Neural cell (in vitro differentiated cells): ENCODE data around the gene DIP2C. TPM values are rescaled to one million over a fixed set of nuclear protein-coding genes. Genes with fewer than 3 reads are reported as not detected.

Experiments
- H2AFZ ChIP-seq: fragments of 200-600, 300-800 bp; sonication (generic), shearing (Covaris generic); 2 replicates; pipeline ENCODE4 v1.6.0; 2014; ENCODE audit warnings: low read depth, mild to moderate bottlenecking, antibody characterized with exemption, low read length, moderate library complexity
- H3F3A ChIP-seq: fragments of 200-600 bp; shearing (Covaris generic); 2 replicates; pipeline ENCODE4 v1.6.1; 2016; ENCODE audit warnings: mild to moderate bottlenecking, moderate library complexity, mixed read lengths, antibody characterized with exemption, low read length; ENCODE audit not compliant: insufficient read depth, poor library complexity, severe bottlenecking
- H3K27ac ChIP-seq: fragments of 200-600, 300-800 bp; sonication (generic), shearing (Covaris generic); 2 replicates; pipeline ENCODE4 v1.5.1; 2014; ENCODE audit warnings: mild to moderate bottlenecking, low read length, moderate library complexity
- H3K27me3 ChIP-seq: fragments of 300-800, 200-600 bp; sonication (generic), shearing (Covaris generic); 2 replicates; pipeline ENCODE4 v1.6.0; 2014; ENCODE audit warnings: mild to moderate bottlenecking, low read depth, low read length, moderate library complexity; ENCODE audit not compliant: insufficient read depth
- H3K36me3 ChIP-seq: fragments of 300-800, 200-600 bp; sonication (generic), shearing (Covaris generic); 2 replicates; pipeline ENCODE4 v1.5.1; 2014; ENCODE audit warnings: mild to moderate bottlenecking, antibody characterized with exemption, low read length, moderate library complexity; ENCODE audit not compliant: insufficient read depth
- H3K4me2 ChIP-seq: fragments of 300-800, 200-600 bp; sonication (generic), shearing (Covaris generic); 2 replicates; pipeline ENCODE4 v1.6.0; 2014; ENCODE audit warnings: mild to moderate bottlenecking, low read length
- H3K4me3 ChIP-seq: fragments of 300-800, 200-600 bp; sonication (generic), shearing (Covaris generic); 2 replicates; pipeline ENCODE4 v1.5.1; 2014; ENCODE audit warnings: mild to moderate bottlenecking, low read length, moderate library complexity
- H3K79me2 ChIP-seq: fragments of 200-600 bp; shearing (Covaris generic); replicated peaks from 2 replicates; pipeline ENCODE4 v1.6.0; 2014; ENCODE audit warnings: mild to moderate bottlenecking, low read length, moderate library complexity; ENCODE audit not compliant: insufficient read depth
- H3K9ac ChIP-seq: fragments of 300-800, 200-600 bp; sonication (generic), shearing (Covaris generic); 2 replicates; pipeline ENCODE4 v1.6.1; 2016; ENCODE audit warnings: mild to moderate bottlenecking, low read length, mixed read lengths
- H3K9me2 ChIP-seq: fragments of 200-600 bp; shearing (Covaris generic); 2 replicates; pipeline ENCODE4 v1.6.1; 2016; ENCODE audit warnings: mild to moderate bottlenecking, low read length, mixed read lengths; ENCODE audit not compliant: insufficient read depth
- H3K9me3 ChIP-seq: fragments of 200-600, 300-800 bp; sonication (generic), shearing (Covaris generic); 2 replicates; pipeline ENCODE4 v1.6.1; 2016; ENCODE audit warnings: mild to moderate bottlenecking, mixed run types, low read length, moderate library complexity, mixed read lengths
- H4K20me1 ChIP-seq: fragments of 200-600 bp; shearing (Covaris generic); 2 replicates; pipeline ENCODE4 v1.6.1; 2016; ENCODE audit warnings: mild to moderate bottlenecking, mixed run types; ENCODE audit not compliant: insufficient read depth
- EP300 ChIP-seq: fragments of 450-650 bp; conservative IDR thresholded peaks from 2 replicates; pipeline ENCODE4 v1.6.1; 2014; ENCODE audit warnings: antibody characterized with exemption, mild to moderate bottlenecking, moderate library complexity; ENCODE audit not compliant: poor library complexity, severe bottlenecking
- EZH2 ChIP-seq: fragments of 200-600, 300-800 bp; shearing (Covaris generic), sonication (generic); IDR thresholded peaks from 2 replicates; pipeline ENCODE4 v1.6.1; 2014; ENCODE audit warnings: antibody characterized with exemption, low read length, borderline replicate concordance, mild to moderate bottlenecking; ENCODE audit not compliant: insufficient read depth, poor library complexity, severe bottlenecking
- MXI1 ChIP-seq: fragments of 450-650 bp; conservative IDR thresholded peaks from 2 replicates; pipeline ENCODE4 v1.6.1; 2014; ENCODE audit warnings: antibody characterized with exemption, mild to moderate bottlenecking; ENCODE audit not compliant: poor library complexity, severe bottlenecking
- POLR2AphosphoS5 ChIP-seq: IDR thresholded peaks from 2 replicates; pipeline ENCODE4 v1.6.1; 2012
- RAD21 ChIP-seq: fragments of 450-650 bp; conservative IDR thresholded peaks from 2 replicates; pipeline ENCODE4 v1.6.1; 2014; ENCODE audit warnings: antibody characterized with exemption, mild to moderate bottlenecking, moderate library complexity
- SMC3 ChIP-seq: fragments of 450-650 bp; conservative IDR thresholded peaks from 2 replicates; pipeline ENCODE4 v1.6.1; 2014; ENCODE audit warnings: antibody characterized with exemption, mild to moderate bottlenecking, moderate library complexity; ENCODE audit not compliant: poor library complexity
- TAF1 ChIP-seq: IDR thresholded peaks from 2 replicates; pipeline ENCODE4 v1.6.1; 2012; ENCODE audit warnings: low read depth
- polyA plus RNA-seq: library from polyadenylated mRNA; depleted of rRNA; stranded (reverse); fragments of >200 nt; gene quantifications from 2 replicates; pipeline ENCODE4 v1.2.3, GENCODE V29; 2014
- TF ChIP-seq, protein P1 (sequence below): fragments of 450-650 bp; IDR thresholded peaks from 2 replicates; pipeline ENCODE4 v1.5.1; 2014; ENCODE audit warnings: antibody characterized with exemption, mild to moderate bottlenecking, moderate library complexity; ENCODE audit not compliant: poor library complexity, severe bottlenecking
- TF ChIP-seq, protein P2 (sequence below): IDR thresholded peaks from 2 replicates; pipeline ENCODE4 v1.6.1; 2012; ENCODE audit warnings: borderline replicate concordance

DIP2C gene
- polyA plus RNA-seq, 1 donor from 2014 or later = 24.1 TPM

DNA sequence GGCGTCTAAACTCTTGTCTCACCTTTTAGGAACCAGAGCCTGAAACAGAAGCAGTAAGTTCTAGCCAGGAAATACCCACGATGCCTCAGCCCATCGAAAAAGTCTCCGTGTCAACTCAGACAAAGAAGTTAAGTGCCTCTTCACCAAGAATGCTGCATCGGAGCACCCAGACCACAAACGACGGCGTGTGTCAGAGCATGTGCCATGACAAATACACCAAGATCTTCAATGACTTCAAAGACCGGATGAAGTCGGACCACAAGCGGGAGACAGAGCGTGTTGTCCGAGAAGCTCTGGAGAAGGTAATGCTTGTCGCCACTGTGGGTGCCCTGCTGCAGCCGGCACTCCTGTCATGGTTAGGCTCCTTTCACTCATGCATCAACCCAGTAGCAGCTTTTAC is 441.2 kb downstream of the DIP2C start:
- TF ChIP-seq SMC3 = no peak
- no peak for TF ChIP-seq EZH2
- TF ChIP-seq EP300 = no peak
- no peak for TF ChIP-seq TAF1
- no peak for TF ChIP-seq MXI1
- H4K20me1 ChIP-seq = no peaks in the 10 kb centered on the region
- no peak overlapping the region for H3K4me3 ChIP-seq
- H3K9ac ChIP-seq = no peak overlapping the region
- no peaks in the 10 kb centered on the region for H3K79me2 ChIP-seq
- H3K27ac ChIP-seq = no peak overlapping the region
- H3K4me2 ChIP-seq = no peak overlapping the region
- no peaks in the 10 kb centered on the region for H3K27me3 ChIP-seq
- no peaks in the 10 kb centered on the region for H3K9me2 ChIP-seq
- H3K9me3 ChIP-seq = no peaks in the 10 kb centered on the region
- peaks cover 16% of the 10 kb centered on the region for H3K36me3 ChIP-seq
- H3F3A ChIP-seq = no peaks in the 10 kb centered on the region
- H2AFZ ChIP-seq = no peak overlapping the region

DNA sequence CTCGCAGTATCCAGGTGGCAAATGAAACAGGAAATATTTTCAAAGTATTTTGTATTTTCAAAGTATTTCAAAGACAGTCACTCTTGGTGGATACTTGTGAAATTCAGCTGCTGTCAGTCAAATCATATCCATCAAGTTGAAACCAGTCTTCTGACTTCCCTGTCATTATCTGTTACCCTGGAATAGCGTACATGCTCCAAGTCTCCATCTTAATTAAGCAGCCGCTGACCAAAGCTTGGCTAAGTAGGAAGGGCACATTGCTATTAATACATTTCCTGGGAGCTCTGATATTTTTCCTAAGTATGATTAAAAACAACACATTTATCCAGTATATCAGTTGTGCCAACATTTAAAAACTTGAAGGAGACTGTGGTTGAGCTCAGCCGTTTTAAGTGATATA is 442.0 kb downstream of the DIP2C start:
- Histone ChIP-seq H3K4me3 (no peak overlapping the region), H3K27ac (no peak overlapping the region), H3K36me3 (peaks cover 16% of the 10 kb centered on the region), H3K9me2 (no peaks in the 10 kb centered on the region), H3F3A (no peaks in the 10 kb centered on the region), H3K9ac (no peak overlapping the region), H4K20me1 (no peaks in the 10 kb centered on the region), H3K27me3 (no peaks in the 10 kb centered on the region), H3K79me2 (no peaks in the 10 kb centered on the region), H3K4me2 (no peak overlapping the region), H3K9me3 (no peaks in the 10 kb centered on the region), H2AFZ (no peak overlapping the region)
- TF ChIP-seq, protein P1, sequence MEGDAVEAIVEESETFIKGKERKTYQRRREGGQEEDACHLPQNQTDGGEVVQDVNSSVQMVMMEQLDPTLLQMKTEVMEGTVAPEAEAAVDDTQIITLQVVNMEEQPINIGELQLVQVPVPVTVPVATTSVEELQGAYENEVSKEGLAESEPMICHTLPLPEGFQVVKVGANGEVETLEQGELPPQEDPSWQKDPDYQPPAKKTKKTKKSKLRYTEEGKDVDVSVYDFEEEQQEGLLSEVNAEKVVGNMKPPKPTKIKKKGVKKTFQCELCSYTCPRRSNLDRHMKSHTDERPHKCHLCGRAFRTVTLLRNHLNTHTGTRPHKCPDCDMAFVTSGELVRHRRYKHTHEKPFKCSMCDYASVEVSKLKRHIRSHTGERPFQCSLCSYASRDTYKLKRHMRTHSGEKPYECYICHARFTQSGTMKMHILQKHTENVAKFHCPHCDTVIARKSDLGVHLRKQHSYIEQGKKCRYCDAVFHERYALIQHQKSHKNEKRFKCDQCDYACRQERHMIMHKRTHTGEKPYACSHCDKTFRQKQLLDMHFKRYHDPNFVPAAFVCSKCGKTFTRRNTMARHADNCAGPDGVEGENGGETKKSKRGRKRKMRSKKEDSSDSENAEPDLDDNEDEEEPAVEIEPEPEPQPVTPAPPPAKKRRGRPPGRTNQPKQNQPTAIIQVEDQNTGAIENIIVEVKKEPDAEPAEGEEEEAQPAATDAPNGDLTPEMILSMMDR = no peak
- TF ChIP-seq TAF1 (no peak), EZH2 (no peak), SMC3 (no peak), EP300 (no peak), POLR2AphosphoS5 (no peak), MXI1 (no peak), RAD21 (no peak)
- TF ChIP-seq, protein P2, sequence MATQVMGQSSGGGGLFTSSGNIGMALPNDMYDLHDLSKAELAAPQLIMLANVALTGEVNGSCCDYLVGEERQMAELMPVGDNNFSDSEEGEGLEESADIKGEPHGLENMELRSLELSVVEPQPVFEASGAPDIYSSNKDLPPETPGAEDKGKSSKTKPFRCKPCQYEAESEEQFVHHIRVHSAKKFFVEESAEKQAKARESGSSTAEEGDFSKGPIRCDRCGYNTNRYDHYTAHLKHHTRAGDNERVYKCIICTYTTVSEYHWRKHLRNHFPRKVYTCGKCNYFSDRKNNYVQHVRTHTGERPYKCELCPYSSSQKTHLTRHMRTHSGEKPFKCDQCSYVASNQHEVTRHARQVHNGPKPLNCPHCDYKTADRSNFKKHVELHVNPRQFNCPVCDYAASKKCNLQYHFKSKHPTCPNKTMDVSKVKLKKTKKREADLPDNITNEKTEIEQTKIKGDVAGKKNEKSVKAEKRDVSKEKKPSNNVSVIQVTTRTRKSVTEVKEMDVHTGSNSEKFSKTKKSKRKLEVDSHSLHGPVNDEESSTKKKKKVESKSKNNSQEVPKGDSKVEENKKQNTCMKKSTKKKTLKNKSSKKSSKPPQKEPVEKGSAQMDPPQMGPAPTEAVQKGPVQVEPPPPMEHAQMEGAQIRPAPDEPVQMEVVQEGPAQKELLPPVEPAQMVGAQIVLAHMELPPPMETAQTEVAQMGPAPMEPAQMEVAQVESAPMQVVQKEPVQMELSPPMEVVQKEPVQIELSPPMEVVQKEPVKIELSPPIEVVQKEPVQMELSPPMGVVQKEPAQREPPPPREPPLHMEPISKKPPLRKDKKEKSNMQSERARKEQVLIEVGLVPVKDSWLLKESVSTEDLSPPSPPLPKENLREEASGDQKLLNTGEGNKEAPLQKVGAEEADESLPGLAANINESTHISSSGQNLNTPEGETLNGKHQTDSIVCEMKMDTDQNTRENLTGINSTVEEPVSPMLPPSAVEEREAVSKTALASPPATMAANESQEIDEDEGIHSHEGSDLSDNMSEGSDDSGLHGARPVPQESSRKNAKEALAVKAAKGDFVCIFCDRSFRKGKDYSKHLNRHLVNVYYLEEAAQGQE = no peak

DNA sequence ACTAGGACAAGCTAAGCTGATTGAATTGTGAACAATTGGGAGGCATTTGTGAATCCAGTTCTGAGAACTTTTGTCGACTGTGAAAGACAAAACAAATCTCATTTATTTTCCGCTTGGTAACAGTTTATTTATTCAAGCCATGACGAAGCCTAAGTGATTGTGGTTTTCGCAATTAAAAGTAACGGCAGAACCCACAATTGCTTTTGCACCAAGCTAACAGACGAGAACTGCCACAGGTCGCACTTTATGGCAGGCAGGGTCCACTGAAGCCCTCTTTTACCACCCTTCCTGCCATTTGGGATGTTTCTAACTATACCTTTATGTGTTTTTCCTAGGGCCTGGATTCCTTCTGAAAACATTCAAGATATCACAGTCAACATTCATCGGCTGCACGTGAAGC is 443.0 kb downstream of the DIP2C start:
- Histone ChIP-seq H2AFZ (no peak overlapping the region), H3K4me3 (no peak overlapping the region), H3K36me3 (peaks cover 16% of the 10 kb centered on the region), H3K9ac (no peak overlapping the region), H3K4me2 (no peak overlapping the region), H3K9me3 (no peaks in the 10 kb centered on the region), H3K79me2 (no peaks in the 10 kb centered on the region), H3K9me2 (no peaks in the 10 kb centered on the region), H3K27ac (no peak overlapping the region), H3K27me3 (no peaks in the 10 kb centered on the region), H4K20me1 (no peaks in the 10 kb centered on the region), H3F3A (no peaks in the 10 kb centered on the region)
- TF ChIP-seq EP300 (no peak), POLR2AphosphoS5 (no peak), RAD21 (no peak), MXI1 (no peak), TAF1 (no peak), EZH2 (no peak), SMC3 (no peak)
- TF ChIP-seq, protein P1 = no peak
- TF ChIP-seq, protein P2 = no peak
